GM18517 (cell line): ENCODE results near the gene WDFY3.
"Not testable (repeated sequence)": the region's sequence is repeated elsewhere in the genome, so short reads cannot be mapped to it uniquely, and the experiment has no call there.

Source experiments
- ATAC-seq: cut with Tn5 transposase; IDR thresholded peaks from one replicate; pipeline ENCODE4 v1.9.1; 2021; ENCODE audit warnings: mild to moderate bottlenecking, moderate library complexity; ENCODE audit not compliant: unreplicated experiment

The WDFY3 gene

DNA sequence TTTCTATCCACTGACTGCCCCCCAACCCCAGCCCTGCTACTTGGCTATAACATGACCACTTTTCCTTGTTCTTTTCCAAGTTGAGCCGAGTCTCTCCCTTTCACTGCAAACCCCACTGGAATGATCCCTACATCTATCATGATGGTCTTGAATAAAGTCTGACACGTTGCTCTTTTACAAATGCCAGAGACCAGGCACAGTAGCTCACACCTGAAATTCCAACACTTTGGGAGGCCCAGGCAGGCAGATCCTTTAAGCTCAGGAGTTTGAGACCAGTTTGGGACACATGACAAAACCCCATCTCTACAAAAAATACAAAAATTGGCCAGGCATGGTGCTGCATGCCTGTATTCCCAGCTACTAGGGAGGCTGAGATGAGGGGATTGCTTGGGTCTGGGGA, 100.9 kb downstream of the WDFY3 start:
- no peak for ATAC-seq

DNA sequence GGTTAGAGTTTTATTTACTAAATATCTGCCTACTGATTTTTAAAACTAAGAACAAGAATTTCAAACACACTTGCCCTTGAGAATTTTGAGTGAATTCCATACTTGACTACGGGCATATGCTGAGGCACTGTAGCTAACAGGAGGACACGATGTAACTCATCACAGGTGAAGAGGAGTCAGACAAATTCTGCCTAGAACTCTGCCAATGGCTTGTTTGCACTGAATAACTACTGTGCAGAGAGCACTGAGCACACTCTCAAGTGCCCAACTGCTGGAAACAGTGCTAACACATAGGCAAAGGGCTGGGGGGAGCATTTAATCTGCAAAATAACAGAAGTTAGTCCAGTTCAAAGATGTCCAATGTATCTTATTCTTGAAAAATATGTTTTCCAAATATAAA, 104.4 kb downstream of the WDFY3 start:
- no peak for ATAC-seq

DNA sequence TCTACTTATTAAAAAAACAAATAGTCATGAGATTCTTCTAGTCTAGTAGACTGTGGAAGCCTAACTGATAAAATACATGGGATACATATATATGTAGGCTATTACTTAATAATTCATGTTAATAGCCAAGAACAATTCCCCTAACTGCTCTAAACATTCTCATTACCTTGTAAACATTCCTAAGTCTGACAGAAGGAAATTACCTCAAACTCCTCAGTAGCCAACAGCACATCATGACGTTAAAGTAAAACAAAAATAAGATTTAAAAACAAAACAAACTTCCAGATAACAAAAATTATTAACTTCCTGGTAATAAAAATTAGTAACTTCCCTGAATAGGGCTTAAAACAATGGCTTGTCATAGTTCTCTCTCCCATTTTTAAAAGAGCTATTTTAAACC, 109.2 kb downstream of the WDFY3 start:
- no peak for ATAC-seq

DNA sequence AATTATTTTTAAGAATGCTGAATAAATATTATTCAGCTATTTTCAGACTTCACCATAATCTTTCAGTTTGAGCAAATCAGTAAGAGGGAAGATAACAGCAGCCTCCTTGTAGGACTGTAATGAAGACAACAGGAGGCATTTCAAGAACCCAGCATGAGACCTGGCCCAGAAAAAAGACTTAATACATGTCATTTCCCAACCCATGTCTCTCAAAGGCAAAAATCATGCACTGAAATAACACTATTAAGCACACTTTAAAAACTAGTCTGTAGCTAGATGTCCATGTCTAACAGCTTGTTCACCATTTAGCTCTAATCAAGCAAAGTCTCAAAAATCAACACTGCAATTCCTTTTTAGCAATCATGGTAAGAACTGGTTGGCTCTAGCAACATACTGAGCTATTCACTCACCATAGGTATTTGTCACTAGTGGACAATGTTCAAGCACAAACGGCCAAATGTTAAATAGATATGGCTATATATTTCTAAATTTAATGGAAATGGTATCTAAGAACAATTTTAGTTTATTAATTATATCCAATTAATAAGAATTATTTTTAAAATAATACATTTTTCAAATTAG, 109.9 kb downstream of the WDFY3 start:
- ATAC-seq, result no peak

DNA sequence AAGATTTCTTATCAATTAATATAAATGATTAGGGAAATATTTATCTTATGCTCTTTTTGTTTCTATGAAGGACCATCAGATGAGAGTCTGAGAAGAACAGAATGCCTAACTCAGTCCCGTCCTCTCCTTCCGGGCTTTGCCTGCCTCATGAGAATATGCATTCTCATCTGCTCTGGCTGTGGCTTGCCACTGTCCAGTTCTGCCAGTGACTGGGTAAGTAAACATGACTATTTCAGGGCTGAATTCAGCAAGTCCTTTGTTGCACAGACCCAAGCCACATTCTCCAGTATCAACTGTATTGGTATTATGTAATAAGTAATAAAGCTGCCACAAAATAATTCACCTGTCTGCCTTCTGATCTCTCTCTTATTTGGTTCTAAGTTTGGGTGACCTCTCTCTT, 110.7 kb downstream of the WDFY3 start:
- no peak for ATAC-seq

DNA sequence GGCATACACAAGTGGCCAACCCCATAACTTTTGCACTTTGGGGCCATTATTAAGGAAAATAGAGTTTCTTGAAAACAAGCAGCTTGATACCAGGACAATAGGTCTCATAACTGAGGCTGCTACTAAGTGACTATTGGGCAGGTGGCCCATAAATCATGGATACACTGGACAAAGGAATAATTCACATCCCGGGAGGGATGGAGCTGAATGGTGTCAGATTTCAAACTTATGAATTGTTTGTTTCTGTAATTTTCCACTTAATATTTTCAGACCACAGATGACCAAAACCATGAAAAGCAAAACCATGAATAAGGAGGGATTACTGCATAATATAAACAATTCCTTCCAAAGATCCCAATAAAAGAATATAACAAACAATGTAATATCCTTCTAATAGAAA, 114.4 kb downstream of the WDFY3 start:
- no peak for ATAC-seq

DNA sequence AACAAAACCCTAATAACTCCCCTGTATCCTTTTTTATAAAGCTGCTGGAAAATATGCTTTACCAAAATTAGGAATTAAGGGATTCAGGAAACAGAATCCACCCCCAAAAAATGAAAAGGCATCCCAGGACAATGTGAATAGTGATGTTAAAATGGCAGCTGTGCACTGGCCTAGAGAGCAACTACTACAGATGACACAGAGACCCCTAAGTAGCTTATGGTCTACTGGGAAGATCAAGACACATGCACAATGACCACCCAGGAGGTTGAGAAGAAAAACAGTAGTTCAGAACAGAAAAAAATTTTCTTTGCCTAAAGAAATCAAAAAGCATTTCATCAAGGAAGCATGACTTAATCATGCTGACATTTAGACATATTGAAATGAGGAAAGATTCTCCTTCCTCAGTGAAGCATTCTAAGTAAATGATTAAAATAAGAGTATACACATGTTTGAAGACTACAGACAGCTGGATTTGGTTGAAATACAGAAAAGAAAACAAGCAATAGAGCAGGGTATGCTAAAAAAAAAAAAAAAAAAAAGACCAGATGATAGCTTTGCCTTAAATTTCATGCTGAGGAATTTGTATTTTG, 117.3 kb downstream of the WDFY3 start:
- no peak for ATAC-seq

DNA sequence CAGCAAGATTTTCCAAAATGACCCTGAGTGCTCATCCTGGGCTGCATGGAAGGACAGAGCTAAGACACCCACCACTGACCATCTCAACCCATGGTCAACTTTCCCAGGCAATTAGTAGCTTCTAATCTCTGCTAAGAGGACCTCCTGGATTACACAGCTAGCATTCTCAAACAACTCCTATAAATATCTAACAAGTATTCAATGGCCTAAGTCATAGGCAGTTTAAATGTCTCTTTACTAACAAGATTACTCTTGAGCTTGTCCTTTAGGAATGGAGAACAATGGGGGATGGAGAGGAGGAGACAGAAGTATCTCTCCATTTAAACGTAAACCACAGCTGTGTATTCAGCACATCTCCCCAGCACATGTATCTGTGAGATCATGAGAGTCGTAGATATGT, 118.1 kb downstream of the WDFY3 start:
- ATAC-seq, result no peak

DNA sequence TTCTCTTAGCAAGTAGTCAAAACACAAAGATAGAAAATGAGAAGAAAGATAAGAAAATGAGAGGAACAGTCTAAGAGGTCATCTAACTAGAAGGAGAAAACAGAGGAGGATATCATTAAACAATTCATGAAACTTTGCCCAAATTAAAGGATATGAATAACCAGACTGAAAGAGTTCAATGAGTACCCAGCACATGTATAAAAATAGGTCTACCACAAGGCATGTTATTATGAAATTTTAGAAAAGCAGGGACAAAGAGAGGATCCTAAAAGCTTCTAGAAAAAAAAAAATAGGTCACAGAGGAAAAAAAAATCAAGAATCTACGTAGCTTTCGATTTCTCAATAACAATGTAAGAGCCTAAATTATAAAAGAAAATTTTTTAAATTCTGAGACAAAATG, 118.5 kb downstream of the WDFY3 start:
- no peak for ATAC-seq

DNA sequence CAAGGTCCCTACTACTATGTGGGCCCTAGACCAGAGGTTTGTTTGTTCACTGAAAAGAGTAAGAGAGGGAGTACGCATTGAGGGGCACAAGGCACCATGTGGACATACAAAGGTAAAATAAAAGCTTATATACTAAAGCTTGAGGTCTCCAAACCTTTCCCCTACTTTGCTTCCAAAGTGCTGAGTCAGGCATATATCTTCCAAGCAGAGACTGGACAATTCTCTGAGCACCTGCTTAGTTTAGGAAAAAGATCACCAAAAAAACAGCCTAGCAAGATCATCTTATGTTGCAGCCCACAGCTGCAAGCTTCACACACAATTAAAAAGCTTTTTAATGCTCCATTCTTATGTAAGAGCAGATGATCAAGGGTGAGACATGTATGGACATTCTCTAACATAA, 119.5 kb downstream of the WDFY3 start:
- no peak for ATAC-seq

DNA sequence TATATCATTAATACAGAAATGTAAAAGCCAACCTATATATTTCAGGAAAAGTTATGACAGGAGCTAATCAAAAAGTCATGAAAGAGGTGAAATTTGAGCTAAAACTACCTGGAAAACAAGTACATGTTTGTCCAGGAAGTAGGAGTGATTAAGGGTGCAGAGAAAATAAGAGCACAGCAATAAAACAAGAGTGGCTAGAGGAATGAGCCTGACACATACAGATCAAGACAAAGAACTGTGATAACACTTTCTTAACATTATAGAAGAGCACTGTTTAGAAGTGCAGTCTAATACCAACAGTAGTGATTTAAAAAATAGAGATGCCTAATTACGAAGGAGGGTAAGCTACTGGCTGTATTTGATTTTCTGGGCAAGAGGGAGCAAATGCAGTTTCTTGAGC, 125.1 kb downstream of the WDFY3 start:
- no peak for ATAC-seq

DNA sequence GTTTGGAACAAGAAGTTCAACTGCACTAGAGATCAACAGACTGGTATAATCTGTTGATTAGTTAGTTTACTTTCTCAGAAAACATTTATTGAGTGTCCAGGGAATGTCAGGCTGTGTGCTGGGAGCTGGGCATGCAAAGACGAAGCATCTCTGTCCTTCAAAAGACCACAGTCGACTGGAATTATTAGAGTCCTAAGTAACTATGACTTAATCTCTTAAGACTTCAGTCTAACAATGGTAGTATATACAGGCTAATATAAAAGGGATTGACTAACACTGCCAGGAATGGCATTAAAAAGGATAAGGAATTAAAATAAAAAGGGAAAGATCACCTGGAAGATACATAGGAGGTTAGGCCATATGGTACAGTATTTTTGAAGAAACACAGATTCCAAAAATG, 128.7 kb downstream of the WDFY3 start:
- ATAC-seq, result no peak

DNA sequence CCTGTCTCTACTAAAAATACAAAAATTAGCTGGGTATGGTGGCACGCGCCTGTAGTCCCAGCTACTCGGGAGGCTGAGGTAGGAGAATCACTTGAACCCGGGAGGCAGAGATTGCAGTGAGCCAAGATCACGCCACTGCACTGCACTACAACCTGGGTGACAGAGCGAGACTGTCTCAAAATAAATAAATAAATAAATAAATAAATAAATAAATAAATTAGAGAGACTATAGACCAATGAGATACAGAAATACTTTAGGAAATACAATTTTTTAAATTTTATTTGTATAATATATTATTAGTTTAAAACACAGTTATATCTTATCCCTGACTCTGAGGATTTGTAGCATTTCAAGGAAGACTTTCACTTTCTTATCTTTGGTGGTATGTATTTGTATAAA, 136.9 kb downstream of the WDFY3 start:
- not testable (repeated sequence) for ATAC-seq

DNA sequence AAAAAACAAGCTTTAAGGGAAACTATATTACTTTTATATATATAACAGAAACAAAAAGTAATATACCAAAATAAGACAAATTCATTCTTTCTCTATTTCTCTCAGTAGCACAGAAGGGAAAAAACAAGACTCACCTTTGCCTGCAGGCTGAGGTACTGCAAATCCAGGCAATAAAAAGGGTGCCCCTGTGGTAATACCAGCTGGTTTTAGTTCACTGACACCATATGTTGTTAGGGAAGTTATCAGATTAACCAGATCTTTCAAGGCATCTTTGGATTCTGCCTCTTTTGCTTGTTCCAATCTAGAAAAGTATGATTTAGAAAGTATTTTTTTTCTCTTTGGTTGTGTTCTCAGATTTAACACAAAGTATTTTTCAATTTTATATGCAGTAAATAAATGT, 139.8 kb downstream of the WDFY3 start:
- no peak for ATAC-seq

DNA sequence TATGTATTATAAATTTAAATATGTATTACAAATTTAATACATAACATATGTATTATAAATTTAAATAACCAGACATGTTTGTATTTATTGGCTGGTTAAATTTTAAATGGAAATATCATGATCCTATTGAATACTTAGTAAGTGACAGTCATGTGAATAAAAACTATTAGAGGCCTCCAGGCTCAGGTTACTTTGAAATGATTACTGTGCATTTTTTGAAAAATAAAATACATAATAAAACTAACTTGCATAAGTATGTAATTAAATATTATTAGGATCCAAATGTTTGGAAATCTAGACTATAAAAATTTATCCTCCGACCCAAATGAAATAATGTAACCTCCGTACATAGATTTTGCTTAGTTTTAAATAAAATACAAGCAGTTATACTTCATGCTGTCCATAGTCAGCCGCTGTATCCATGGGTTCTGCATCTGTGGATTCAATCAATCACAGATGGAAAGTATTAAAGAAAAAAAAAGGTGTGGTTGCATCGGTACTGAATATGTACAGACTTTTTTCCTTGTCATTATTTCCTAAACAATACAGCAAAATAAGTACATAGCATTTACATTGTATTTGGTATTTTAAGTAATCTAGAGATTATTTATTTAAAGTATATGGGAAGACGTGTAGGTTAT, 140.7 kb downstream of the WDFY3 start:
- no peak for ATAC-seq

DNA sequence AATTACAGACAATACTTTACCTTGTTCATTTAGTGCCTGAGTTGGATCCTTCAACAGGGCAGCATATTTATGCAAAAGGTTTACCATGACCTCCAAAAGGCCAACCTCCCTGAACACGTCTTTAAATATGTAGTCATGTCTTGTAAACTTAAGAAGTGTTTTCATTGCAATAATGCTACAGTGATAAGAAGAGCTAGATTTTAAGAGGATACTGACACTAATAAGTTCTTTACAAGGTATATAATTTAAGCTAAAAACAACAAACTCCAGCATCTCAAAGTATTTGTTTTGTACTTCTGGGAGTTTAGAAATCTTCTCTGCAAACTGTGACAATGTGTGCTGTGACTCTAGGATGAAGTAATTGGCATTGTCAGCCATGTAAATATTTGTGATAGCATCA, 145.4 kb downstream of the WDFY3 start:
- no peak for ATAC-seq

DNA sequence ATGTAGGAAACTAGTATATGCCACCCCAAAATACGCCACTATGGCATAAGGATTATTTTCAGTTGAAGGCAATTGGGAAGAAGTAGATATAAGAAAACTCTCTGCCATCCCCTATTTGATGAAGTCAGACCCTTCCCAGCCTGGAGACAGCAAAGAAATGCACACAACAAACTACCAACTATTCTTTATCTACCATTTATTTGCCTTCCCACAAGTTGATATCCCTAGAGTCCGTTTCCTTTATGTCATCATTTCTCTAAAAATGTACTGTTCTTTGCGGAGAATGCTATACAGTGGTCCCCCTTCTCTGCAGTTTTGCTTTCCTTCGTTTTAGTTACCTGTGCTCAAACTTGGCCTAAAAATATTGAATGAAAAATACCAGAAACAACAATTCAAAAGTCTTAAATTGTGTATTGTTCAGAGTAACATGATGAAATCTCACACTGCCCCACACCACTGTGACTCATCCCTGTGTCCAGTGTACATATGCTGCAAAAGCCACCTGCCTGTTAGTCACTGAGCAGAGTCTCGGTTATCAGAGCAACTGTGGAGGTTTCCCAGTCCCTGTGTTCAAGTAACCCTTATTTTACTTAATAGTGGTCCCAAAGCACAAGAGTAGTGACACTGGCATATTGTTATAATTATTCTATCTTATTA, 152.3 kb downstream of the WDFY3 start:
- ATAC-seq, result no peak

DNA sequence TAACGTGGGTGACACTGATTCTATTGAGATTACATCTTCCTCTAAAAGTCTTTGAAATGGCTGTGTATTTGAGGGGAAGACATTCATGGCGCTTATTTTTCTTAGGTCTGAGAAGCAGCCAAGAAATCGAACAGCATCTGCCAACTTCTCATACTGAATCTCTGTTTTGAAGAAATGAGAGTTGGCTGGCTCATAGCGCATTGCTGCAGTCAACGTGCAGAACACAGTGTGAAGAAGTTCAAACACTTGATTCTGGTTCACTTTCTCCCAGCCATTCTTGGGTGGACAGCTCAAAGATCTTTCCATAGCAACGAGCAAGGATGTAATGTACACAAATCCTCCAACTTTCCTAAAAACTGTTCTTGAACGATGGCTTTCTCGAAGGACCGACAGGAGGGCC, 156.5 kb downstream of the WDFY3 start:
- ATAC-seq, result no peak

DNA sequence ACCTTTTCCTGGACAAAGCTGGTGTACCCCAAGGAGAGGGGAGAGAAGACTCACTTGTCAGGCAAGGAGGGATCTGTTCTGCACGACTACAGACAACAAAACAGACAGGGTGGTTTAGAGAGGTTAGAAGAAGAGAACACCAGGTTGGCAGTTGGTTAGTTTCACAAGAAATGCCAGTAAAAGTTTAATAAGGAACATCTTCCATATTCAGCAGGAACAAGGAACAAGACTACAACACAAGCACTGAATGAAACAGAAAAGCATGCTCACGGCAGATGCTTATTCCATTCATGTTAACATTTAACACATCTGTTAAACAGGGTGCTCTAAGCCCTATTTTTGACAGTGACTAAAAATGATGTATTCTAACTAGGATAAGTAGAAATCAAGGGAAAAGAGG, 158.2 kb downstream of the WDFY3 start:
- no peak for ATAC-seq

DNA sequence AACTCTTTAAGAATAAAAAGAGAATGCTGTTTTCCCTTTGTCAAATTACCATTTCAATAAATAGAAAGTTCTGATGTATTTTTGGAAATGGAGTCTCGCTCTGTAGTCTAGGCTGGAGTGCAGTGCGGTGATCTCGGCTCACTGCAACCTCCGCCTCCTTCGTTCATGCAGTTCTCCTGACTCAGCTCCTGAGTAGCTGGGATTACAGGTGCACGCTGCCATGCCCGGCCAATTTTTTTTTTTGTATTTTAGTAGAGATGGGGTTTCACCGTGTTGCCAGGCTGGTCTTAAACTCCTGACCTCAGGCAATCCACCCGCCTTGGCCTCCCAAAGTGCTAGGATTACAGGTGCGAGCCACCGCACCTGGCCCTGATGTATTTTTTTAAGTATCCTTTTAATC, 159.9 kb downstream of the WDFY3 start:
- ATAC-seq, result not testable (repeated sequence)

DNA sequence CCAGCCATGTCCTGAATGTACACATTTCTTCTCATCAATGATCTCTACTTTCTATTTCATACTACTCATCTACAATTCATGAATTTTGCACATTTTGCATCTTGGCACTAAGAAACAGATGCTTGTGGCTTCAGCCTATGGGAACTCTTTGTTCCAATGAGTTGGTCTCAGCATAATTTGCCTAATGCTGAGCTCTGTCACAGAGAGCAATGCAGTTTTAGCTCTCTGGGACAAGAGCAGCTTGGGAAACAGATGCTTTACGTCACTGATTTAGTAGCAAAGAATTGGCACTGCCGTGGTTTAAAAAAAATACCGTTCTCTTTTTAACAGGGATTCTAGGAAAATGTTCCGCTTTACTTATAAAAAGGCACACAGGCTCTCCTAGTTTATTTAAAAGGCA, 162.4 kb downstream of the WDFY3 start:
- no peak for ATAC-seq

DNA sequence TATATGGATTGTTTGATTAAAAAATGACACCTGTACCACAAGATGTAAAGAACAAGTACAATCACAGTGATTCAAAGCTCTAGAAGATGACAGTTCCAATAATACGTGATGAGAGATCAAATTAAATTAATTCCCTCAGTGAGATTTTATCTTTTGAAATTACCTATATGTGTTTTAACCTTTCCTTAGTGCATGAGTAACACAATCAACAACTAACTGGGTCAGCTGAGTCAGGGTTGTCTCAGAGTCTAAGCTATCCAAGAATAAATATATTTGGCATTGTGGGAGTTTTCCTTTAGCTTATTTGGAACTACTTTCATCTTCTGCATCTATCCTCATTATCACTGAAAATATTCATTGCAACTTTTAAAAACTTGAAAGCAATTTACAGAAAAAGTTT, 162.8 kb downstream of the WDFY3 start:
- ATAC-seq, result no peak
